Thoracic aorta (tissue), 2 donors: Measurements from ENCODE around the gene CEP170B. TPM values are rescaled to one million over a fixed set of nuclear protein-coding genes. Genes with fewer than 3 reads are reported as not detected.

Source experiments
- ATAC-seq: fragments of 150-250 bp; one replicate; pipeline ENCODE4 v1.8.0; 2017; ENCODE audit warnings: low read depth; ENCODE audit not compliant: insufficient number of reproducible peaks, low FRiP score
- DNase-seq: peaks from one replicate; pipeline ENCODE4 v3.0.0-alpha.2; 2020; ENCODE audit warnings: low spot score
- H3K27ac ChIP-seq, 2 donors: fragments of 200-600 bp; sonication (generic); 1 replicate in 1 of 2; 2 replicates in 1 of 2; pipeline ENCODE4 v1.5.1; 2016; ENCODE audit warnings: mild to moderate bottlenecking in 2 of 2, moderate library complexity in 2 of 2
- H3K27me3 ChIP-seq: fragments of 200-600 bp; sonication (generic); replicated peaks from 2 replicates; pipeline ENCODE4 v1.6.0; 2016; ENCODE audit warnings: mild to moderate bottlenecking; ENCODE audit not compliant: insufficient read depth
- H3K36me3 ChIP-seq: fragments of 200-600 bp; sonication (generic); one replicate; pipeline ENCODE4 v1.5.1; 2016
- H3K4me1 ChIP-seq, 2 donors: fragments of 200-600 bp; sonication (generic); 1 replicate in 1 of 2; 2 replicates in 1 of 2; pipeline versions ENCODE4 v1.5.1 to v1.6.0; 2016; ENCODE audit warnings: low read depth in 2 of 2, mild to moderate bottlenecking in 1 of 2; ENCODE audit not compliant: control insufficient read depth in 1 of 2
- H3K4me3 ChIP-seq: fragments of 200-600 bp; sonication (generic); 2 replicates; pipeline ENCODE4 v1.5.1; 2016; ENCODE audit warnings: mild to moderate bottlenecking
- H3K9me3 ChIP-seq: fragments of 200-600 bp; sonication (generic); 2 replicates; pipeline ENCODE4 v1.5.1; 2016
- total RNA-seq, 2 donors: library from RNA; depleted of rRNA; stranded (reverse); fragments of >200 nt; gene quantifications; one replicate each; pipeline versions ENCODE4 v1.1.0 to v1.2.3, GENCODE V29; 2016
- TF ChIP-seq, protein P1 (sequence below): fragments of 200-600 bp; sonication (generic); IDR thresholded peaks from one replicate; pipeline ENCODE4 v1.5.1; 2019; ENCODE audit warnings: antibody characterized with exemption

CEP170B gene
- total RNA-seq, 2 donors from 2014 or later = 35.2 to 38.2 TPM

DNA sequence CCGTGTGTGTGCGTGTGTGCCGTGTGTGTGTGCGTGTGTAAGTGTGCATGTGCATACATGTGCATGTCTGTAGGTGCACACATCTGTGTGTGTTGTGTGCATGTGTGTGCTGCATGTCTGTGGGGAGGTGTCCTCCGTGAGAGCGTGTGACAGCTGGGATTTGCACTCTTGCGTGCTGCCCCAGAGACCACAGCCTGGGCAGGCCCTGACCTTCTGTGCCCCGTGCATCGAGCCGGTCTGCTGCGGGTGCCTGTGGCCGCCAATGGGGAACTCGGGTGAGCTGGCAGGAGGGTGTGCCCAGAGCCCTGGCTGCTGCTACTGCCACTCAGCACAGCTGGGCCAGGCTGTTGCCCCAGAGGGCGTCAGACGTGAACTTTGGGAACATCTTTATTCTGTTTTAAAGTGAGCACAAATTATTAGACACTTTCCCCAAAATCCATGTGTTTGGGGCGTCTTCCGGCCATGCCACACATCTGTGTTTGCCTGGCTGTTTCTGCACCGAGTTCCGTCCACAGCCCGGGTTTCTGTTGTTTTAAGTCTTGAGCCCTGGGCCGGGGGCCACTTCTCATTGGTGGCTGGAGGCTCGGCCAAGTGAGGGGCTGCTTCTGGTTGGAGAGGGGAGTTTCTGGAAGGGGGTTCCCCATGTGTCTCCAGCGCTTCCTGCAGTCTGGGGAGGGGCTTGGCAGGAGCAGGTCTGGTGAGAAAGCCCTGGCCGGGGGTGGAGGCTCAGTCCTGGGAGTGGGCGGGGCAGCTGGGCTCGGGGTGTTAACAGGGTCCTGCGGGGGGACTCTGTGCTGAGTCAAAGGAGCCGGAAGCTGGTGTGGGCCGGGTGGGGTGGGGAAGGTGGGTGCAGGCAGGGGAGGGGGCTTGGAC, 7.6 kb downstream of the CEP170B start:
- Histone ChIP-seq H3K27ac (no peak overlapping the region), H3K4me1 (peaks cover 0 to 1% of the 10 kb centered on the region in 2 donors)

GRCh38 chr14:104873380-104874055, 8.4 kb downstream of the CEP170B start:
- no peak for ATAC-seq
- TF ChIP-seq, protein P1, sequence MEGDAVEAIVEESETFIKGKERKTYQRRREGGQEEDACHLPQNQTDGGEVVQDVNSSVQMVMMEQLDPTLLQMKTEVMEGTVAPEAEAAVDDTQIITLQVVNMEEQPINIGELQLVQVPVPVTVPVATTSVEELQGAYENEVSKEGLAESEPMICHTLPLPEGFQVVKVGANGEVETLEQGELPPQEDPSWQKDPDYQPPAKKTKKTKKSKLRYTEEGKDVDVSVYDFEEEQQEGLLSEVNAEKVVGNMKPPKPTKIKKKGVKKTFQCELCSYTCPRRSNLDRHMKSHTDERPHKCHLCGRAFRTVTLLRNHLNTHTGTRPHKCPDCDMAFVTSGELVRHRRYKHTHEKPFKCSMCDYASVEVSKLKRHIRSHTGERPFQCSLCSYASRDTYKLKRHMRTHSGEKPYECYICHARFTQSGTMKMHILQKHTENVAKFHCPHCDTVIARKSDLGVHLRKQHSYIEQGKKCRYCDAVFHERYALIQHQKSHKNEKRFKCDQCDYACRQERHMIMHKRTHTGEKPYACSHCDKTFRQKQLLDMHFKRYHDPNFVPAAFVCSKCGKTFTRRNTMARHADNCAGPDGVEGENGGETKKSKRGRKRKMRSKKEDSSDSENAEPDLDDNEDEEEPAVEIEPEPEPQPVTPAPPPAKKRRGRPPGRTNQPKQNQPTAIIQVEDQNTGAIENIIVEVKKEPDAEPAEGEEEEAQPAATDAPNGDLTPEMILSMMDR = no peak
- peaks cover 18% of the 10 kb centered on the region for H3K36me3 ChIP-seq
- DNase-seq = no peak
- H3K4me1 ChIP-seq = no peaks in the 10 kb centered on the region
- no peak overlapping the region for H3K27ac ChIP-seq
- H3K9me3 ChIP-seq = no peaks in the 10 kb centered on the region
- no peak overlapping the region for H3K4me3 ChIP-seq
- no peaks in the 10 kb centered on the region for H3K27me3 ChIP-seq

More for the DNA sequence above, 7.6 kb downstream of the CEP170B start:
- no peak for DNase-seq
- Histone ChIP-seq H3K9me3 (no peaks in the 10 kb centered on the region), H3K36me3 (peaks cover 11% of the 10 kb centered on the region), H3K27me3 (no peaks in the 10 kb centered on the region), H3K4me3 (no peak overlapping the region)
- TF ChIP-seq, protein P1 = no peak
- ATAC-seq = no peak

DNA sequence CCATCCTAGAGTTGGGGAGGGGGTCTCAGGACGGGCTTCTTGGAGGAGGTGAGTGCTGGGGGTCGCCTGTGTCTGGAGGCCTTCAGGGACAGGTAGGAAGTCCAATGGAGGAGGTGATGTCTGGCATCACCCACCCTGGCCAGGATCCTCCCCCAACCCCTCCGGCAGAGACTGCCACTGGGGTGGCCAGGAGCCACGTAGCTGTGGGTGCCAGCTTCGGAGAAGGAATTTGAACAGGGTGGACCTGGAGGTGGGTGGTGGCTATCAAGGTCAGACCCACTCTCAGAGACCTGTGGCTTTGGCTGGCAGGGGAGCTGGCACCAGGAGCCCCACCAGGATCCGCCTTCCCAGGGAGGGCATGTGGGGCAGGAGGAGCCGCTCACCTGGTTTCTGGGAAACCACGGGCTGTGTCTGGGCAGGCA, 9.1 kb downstream of the CEP170B start:
- Histone ChIP-seq H3K4me1 (no peaks in the 10 kb centered on the region), H3K27ac (no peak overlapping the region), H3K27me3 (no peaks in the 10 kb centered on the region), H3K4me3 (no peak overlapping the region), H3K36me3 (peaks cover 21% of the 10 kb centered on the region), H3K9me3 (no peaks in the 10 kb centered on the region)
- no peak for ATAC-seq
- no peak for DNase-seq
- TF ChIP-seq, protein P1 = no peak

DNA sequence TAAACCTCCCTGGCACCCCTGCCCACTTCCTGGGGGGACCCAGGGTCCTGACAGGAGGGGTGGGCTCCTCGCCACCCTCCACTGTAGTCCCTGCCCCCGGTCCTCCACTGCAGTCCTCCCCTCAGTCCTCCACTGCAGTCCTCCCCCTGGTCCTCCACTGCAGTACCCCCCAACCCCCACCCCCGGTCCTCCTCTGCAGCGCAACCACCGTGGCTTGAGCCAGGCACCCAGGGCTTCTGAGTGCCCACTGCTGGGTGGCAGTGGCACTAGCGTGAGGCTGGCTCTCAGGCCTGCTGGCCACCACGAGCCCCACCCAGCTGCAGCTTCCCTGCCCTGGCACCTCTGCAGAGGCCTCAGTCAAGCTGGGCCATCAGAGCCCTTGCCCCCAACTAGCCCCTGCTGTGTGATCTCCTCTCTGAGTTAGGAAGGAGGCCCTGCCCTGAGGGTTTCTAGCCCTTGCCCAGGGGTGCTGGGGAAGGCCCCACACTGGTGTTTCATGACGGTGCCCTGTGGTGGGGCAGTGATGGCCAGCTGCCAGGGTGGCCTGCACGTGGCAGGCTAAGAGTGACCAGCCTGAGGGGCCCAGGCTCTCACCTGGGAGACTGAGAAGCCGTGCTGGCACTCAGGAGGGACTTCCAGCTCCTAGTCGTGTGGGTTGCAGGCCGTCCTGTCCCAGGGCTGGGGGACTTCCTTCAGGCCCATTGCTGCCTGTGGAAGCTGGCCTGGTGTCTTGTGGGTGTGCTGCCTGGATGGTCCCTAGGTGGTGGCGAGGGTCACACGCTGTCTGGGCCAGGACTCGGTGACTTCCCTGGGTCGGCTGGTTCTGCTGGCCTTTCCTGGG, 9.7 kb downstream of the CEP170B start:
- Histone ChIP-seq H3K4me1 (no peaks in the 10 kb centered on the region), H3K27ac (no peak overlapping the region), H3K36me3 (peaks cover 24% of the 10 kb centered on the region), H3K27me3 (no peaks in the 10 kb centered on the region), H3K4me3 (no peak overlapping the region), H3K9me3 (no peaks in the 10 kb centered on the region)
- TF ChIP-seq, protein P1 = no peak
- DNase-seq = no peak
- no peak for ATAC-seq

- H3K27ac ChIP-seq = no peak overlapping the region
- no peaks in the 10 kb centered on the region for H3K9me3 ChIP-seq
- H3K36me3 ChIP-seq = peaks cover 27% of the 10 kb centered on the region
- no peaks in the 10 kb centered on the region for H3K27me3 ChIP-seq
- ATAC-seq (no peak), DNase-seq (no peak)
- TF ChIP-seq, protein P1 = no peak
- H3K4me3 ChIP-seq = no peak overlapping the region
- no peaks in the 10 kb centered on the region for H3K4me1 ChIP-seq
Measured at GRCh38 chr14:104875412-104875751, 10.3 kb downstream of the CEP170B start.
